HG02970 (cell line): ENCODE results near the gene PLEKHG7.
"Not testable (repeated sequence)": the region's sequence is repeated elsewhere in the genome, so short reads cannot be mapped to it uniquely, and the experiment has no call there.

ENCODE experiments used
- ATAC-seq: cut with Tn5 transposase; IDR thresholded peaks from one replicate; pipeline ENCODE4 v1.9.1; 2021; ENCODE audit warnings: mild to moderate bottlenecking, moderate library complexity, moderate number of reproducible peaks; ENCODE audit not compliant: unreplicated experiment, low FRiP score

The PLEKHG7 gene, protein sequence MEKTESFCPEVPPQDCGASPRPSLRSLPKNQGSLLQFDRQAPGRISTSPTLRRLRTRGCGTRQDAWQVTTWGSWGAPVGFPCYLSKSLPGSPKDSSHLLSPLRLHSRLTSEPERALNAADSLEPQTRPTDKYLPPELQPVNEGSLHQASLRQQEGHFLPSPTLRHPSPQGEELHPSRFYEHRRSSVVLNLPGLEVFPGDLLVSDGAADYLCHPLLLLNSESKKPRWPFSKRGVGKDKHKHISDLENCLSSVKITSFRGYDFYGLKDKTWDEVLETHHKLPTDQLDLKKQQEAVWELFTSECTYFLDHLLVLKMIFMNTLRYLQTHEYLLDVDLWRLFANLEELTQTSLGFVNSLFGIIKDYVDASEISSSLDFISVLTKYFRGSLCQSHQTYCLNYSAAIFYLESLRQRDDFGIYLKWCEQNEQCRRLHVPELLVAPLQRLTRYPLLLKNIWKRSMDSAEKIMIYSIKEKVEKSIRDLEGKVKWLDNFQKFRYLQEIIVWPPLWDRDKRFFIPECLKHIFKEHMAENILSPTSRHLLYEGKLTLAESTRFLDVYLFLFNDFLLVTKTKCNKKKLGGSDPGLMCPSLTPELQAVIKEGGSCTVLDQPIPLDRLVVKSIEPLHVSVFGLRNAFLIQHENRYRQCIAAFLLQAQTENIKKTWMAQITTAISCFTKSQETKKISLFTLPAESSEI

DNA sequence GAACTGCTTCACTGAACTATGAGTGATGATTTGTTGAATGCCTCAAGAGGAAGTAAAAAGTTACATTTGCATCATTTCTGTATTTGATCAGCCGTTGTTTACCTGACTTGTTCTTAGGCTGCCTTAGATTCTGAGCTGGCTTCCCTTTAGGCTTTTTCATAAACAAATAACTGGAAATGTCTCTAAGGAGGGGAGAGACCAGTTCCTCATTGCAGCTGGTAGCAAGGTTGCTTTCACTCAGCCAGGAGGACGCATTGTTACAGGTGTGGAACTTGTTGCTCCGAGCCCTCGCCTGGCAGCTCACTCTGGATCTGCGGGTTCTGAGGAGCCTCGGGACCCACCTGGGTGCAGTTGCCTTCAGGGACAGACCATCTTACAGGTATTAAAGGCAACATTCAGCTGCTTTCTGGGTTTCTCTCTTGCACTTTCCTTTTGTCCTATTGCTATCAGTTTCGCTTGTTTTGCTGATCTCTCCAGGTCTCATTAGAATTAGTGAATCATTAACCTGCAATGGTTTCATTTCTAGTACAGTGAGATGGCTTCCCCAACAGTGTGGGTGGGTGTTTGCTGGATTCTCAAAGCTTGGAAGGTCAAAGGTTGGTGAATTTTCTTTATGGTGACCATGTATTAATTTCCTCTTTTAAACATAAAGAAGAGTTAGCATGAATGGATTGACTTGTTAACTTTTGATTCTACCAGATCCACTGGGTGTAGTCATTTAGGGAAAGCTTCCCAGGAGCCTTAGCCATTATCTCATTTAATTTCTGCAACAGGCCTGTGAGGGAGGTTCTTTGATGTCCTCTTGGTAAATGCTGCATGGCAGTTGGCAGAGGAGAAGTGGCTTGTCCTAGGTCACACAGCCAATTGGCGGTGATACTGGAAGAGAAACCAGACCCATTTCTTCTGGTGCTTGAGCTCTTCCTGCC lies at the start of gene PLEKHG7:
Gene PLEKHG7 (plus strand): TSS at position 236 of the 926 bp plus-strand sequence. CDS start 3,643 bp downstream, outside the sequence.
- ATAC-seq, result peak; percentile 92

- not testable (repeated sequence) for ATAC-seq
Observed at GRCh38 chr12:92654256-92654655, 48.5 kb upstream of the PLEKHG7 start.

DNA sequence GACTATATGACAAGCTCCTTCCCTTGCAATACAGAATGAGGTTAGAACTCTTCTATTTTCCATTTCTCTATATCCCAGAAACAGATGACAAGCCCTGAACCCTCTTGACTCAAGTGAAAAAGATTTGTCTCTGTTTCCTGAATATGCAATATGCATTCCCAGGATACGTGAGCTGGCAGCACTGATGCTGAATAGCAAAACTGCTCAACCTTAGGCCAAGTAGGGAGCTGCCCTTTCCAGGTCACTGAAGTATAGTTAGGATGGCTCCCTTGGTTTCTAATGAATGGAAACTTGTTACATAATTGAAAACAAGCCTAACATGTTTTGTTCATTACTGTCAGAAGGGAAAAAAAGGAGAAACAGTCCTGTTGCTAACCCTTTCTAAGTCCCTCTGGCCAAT lies 47.9 kb upstream of the PLEKHG7 start:
- ATAC-seq, result no peak

GRCh38 chr12:92656911-92657310 lies 45.9 kb upstream of the PLEKHG7 start:
- ATAC-seq, result no peak

- no peak for ATAC-seq
Observed at GRCh38 chr12:92657770-92658169, 45.0 kb upstream of the PLEKHG7 start.

DNA sequence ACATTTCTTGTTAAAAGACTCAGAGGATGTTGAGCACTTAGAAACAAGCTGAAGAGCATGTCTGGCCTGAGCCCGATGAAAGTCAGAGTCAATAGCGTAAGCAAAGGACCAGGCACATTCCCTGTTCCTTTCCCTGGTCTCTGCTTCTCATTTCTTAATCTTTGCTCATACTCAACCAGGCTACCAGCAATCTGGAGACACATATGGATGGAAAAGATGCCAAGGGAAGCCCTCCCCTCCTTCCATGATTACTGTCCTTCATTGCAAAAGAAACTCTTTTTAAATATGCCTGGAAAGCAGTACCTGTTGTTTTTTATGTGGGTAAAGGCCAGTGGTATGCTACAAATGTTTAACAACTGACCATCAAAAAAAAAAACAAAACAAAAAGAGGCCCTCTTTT lies 44.2 kb upstream of the PLEKHG7 start:
- no peak for ATAC-seq

DNA sequence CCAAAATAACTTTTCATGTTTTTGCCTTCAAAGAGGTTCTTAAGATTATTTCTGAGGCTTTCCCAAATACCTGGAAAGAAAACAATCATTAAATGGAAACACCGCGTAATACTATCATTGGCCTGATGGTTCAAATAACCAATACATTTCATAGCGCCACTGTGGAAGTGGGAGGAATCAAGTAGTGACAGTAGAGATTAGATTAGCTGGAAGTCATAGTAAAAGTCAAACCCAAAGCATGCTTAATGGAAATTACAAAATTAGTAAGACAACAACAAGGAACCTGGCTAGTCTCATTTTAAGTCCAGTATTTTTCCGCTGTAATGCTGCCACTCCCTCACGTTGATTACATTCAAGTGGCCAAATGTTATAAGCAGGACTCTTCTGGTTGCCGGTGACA lies 41.5 kb upstream of the PLEKHG7 start:
- no peak for ATAC-seq

- no peak for ATAC-seq
Observed at GRCh38 chr12:92665496-92665895, 37.3 kb upstream of the PLEKHG7 start.

- no peak for ATAC-seq
Observed at GRCh38 chr12:92668739-92669138, 34.0 kb upstream of the PLEKHG7 start.

DNA sequence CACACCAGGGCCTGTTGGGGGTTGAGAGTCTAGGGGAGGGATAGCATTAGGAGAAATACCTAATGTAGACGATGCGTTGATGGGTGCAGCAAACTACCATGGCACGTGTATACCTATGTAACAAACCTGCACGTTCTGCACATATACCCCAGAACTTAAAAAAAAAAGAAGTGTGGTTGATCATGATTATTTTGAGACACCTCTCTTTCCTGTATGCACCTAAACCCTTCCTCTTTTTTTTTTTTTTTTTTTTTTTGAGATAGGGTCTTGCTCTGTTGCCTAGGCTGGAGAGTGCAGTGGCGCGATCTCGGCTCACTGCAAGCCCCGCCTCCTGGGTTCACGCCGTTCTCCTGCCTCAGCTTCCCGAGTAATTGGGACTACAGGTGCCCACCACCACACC lies 31.3 kb upstream of the PLEKHG7 start:
- ATAC-seq, result not testable (repeated sequence)

- peak; percentile 75 for ATAC-seq
Observed at GRCh38 chr12:92673756-92674155, 29.0 kb upstream of the PLEKHG7 start.

- no peak for ATAC-seq
Observed at GRCh38 chr12:92674500-92674899, 28.3 kb upstream of the PLEKHG7 start.

DNA sequence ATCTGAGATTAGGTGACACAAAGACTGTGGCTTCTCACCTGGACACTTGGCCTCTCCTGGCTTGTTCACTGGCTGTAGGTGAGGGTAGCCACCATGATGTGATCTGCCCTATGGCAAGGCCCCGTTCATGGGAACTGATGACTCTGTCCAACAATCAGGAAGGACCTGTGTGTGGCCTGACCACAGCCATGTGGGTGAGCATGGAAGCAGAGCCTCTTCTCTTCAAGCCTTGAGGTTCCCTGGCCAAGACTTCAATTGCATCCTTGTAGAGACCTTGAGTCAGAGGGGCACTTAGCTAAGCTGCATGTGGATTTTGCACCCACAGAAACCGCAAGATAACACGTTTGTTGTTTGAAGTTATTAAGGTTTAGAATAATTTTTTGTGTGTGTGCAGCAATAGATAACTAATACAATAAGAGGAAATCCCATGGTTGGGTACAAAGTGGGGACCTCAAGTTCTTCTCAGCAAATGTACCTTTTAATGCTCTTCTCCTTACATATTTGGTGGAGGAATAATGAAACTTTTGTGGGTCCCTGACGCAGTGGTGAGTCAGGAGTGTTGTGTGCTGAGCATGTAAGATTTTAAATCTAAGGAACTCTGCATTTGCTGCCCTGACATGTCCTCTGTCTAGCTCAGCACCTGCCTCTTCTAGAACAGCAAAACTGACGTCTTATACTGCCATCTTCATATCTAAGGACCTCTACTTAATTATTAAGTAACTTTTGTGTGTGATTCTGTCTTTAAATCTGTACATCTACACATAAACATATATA lies 27.5 kb upstream of the PLEKHG7 start:
- no peak for ATAC-seq

DNA sequence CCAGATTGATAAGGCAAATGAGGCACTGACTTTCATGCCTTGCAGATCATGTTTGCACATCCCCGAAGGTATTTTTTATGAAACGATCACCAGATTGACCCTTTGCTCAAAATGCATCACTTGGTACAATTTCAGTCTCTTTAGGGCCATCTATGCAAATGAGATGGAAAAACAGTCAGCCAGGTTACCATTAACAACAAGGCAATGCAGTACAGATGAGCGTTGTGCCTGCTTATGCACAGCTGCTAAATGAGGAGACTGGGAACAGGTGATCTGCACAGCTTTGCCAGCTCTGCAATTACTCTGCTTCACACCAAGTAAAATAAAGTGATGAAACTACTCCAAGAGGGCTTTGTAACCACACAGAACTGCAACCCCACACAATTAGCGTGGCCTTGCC lies 26.1 kb upstream of the PLEKHG7 start:
- no peak for ATAC-seq

DNA sequence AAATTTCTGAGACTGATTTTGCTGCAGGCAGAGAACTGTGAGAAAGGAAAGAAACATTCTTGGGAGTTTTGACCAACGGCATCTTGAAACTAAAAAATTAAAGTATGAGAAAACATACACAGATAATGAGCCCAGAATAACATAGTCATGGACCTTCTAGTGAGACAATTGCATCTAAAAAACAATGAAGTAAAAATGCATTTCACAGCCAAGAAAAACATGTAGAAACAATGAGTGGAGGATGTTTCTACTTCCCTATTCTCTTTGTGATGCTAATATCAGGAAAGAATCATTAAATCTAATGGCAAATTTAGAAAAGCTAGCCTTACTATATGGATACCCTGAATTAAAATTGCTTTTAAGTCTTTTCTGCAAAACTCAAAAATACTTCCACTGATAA lies 12.2 kb upstream of the PLEKHG7 start:
- ATAC-seq, result no peak

DNA sequence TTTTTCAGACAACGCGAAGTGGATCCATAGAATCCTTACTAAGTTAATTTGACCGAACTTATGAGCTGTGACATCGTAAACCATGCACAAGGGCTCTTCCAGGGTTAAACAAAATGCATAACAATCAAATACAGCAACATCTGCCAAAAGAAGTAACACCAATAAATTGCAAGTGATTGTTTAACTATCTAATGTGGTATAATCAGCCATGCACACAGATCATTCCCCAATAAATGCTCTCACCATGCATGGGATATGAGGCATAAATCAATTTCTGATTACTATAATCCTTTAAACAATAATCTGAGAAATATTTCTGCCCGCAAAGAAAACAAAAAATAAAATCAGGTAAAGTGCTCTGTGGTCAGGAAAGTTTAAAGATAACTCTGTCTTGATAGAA lies 7.7 kb upstream of the PLEKHG7 start:
- ATAC-seq, result no peak

DNA sequence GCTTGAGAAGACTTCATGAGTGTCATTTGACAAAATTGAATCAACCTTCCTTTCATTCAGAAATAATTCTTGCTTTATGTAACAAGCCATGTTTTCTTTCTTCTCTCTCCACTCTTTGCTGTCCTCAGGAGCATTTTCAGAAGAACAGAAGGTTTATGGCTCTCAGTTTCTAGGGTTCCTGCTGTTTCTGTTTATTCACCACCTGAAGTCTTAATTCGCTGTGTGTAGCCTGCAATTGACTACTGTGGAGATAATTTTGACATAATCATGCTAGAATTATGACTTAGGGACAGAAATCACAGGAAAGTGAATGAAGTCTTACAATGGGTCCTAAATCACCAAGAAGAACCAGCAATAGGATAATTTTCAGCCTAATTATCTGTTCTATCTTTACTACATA lies 7.2 kb upstream of the PLEKHG7 start:
- ATAC-seq, result no peak

GRCh38 chr12:92696216-92696615 lies 6.6 kb upstream of the PLEKHG7 start:
- no peak for ATAC-seq

DNA sequence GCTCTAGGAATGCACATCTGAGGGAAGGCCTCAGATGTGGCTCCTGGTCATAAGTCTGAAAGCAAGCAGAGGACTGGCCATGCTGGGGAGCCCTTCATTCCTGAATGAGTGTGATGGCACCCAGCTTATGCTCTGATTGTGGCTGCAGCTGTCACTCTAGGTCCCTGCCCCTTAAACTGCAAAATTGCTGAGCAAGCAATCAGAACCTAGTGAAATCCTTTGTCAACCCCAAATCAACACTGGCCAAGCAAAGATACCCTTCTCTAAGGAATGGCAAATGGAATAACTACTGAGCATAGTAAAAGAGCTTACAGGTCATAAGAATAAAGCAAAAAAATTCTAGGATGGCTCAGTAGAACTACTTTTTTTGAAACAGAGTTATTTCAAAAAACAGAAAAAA lies 4.3 kb upstream of the PLEKHG7 start:
- ATAC-seq, result no peak

DNA sequence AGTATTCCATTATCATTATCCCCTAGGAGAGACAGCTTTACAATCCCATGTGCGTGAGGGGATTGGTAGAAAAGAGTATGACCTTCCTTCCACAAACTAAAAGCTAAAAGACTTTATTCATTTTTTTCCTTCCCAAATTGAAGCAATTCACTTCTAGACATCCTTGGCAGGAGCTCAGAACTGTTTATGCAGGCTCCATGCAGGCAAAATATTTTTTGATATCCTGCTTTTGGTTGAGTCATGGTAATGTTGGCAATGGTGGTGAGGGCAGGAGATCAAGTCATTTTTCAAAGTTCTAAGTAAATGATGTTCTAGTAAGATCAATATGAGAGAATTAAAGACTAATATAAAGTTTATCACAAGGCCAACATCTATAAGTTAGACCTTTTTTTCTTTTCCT lies 1.3 kb upstream of the PLEKHG7 start:
- no peak for ATAC-seq
